Activated CD8-positive, alpha-beta T cell treated with anti-CD3 and anti-CD28 coated beads, Interleukin-2, amount 10 ng/mL, durations not matched to agents 7 days and 5 days (primary cell): ENCODE data around the gene ELOB. TPM values are rescaled to one million over a fixed set of nuclear protein-coding genes. Genes with fewer than 3 reads are reported as not detected.

ENCODE experiments used
- ATAC-seq: fragments of 150-1000 bp; cut with Tn5 transposase; one replicate; pipeline ENCODE4 v1.10.0; 2021; ENCODE audit warnings: moderate library complexity
- CTCF ChIA-PET: fragments of 350-600 bp; sonication (Branson Sonifier 250); formaldehyde crosslinking; loops from one replicate; lab custom pipeline; 2021; ENCODE audit warnings: antibody characterized with exemption; lab: Charles Lee
- POLR2A ChIA-PET: fragments of 350-600 bp; sonication (Branson Sonifier 250); formaldehyde crosslinking; loops from one replicate; lab custom pipeline; 2021; ENCODE audit warnings: antibody characterized with exemption; lab: Charles Lee
- DNase-seq: peaks from one replicate; pipeline ENCODE4 v3.0.0-alpha.2; 2020
- H3K27ac Mint-ChIP-seq: one replicate; pipeline ENCODE4 v1.8.0; 2021; ENCODE audit warnings: mild to moderate bottlenecking, mixed read lengths
- H3K27me3 Mint-ChIP-seq: one replicate; pipeline ENCODE4 v1.8.0; 2021; ENCODE audit warnings: low read depth, mixed read lengths
- H3K36me3 Mint-ChIP-seq: one replicate; pipeline ENCODE4 v1.8.0; 2021; ENCODE audit warnings: low read depth, mixed read lengths
- H3K4me1 Mint-ChIP-seq: one replicate; pipeline ENCODE4 v1.8.0; 2021; ENCODE audit warnings: low read depth, mixed read lengths
- H3K4me3 Mint-ChIP-seq: one replicate; pipeline ENCODE4 v1.8.0; 2021; ENCODE audit warnings: mild to moderate bottlenecking, mixed read lengths
- H3K9me3 Mint-ChIP-seq: one replicate; pipeline ENCODE4 v1.8.0; 2022; ENCODE audit warnings: mixed read lengths; ENCODE audit not compliant: insufficient read depth
- total RNA-seq, 2 experiments: library from RNA; stranded (reverse); gene quantifications; one replicate each; pipeline ENCODE4 v1.2.3, GENCODE V29; 2021

ELOB gene
- total RNA-seq, 2 experiments from 2014 or later = 163 to 182 TPM

GRCh38 chr16:2749936-2750335 is 27.1 kb downstream of the ELOB start:
- peaks cover 41% of the 10 kb centered on the region for H3K4me1 Mint-ChIP-seq
- ChIA-PET POLR2A (interaction anchor here (5.8 kb wide), 1 partner anchor 25 kb away, joined by 60 read pairs; the partner anchor contains the start of gene ELOB), CTCF (no interaction called here)
- H3K36me3 Mint-ChIP-seq = peaks cover 32% of the 10 kb centered on the region
- H3K4me3 Mint-ChIP-seq = peak overlapping the region; percentile 90
- peak; percentile 46 for DNase-seq
- no peak for ATAC-seq
- H3K27ac Mint-ChIP-seq = peak overlapping the region; percentile 68
- no peaks in the 10 kb centered on the region for H3K27me3 Mint-ChIP-seq
- H3K9me3 Mint-ChIP-seq = no peaks in the 10 kb centered on the region

GRCh38 chr16:2749476-2749875 is 27.6 kb downstream of the ELOB start:
- no peaks in the 10 kb centered on the region for H3K9me3 Mint-ChIP-seq
- H3K4me3 Mint-ChIP-seq = no peak overlapping the region
- H3K27ac Mint-ChIP-seq = peak overlapping the region; percentile 68
- ChIA-PET POLR2A (interaction anchor here (5.8 kb wide), 1 partner anchor 26 kb away, joined by 60 read pairs; the partner anchor contains the start of gene ELOB), CTCF (no interaction called here)
- DNase-seq = no peak
- H3K36me3 Mint-ChIP-seq = peaks cover 27% of the 10 kb centered on the region
- H3K4me1 Mint-ChIP-seq = peaks cover 37% of the 10 kb centered on the region
- no peaks in the 10 kb centered on the region for H3K27me3 Mint-ChIP-seq
- ATAC-seq = no peak

GRCh38 chr16:2748757-2749455 is 28.2 kb downstream of the ELOB start:
- no peak for ATAC-seq
- Mint-ChIP-seq H3K36me3 (peaks cover 22% of the 10 kb centered on the region), H3K9me3 (no peaks in the 10 kb centered on the region), H3K4me3 (no peak overlapping the region), H3K27ac (no peak overlapping the region), H3K4me1 (peaks cover 31% of the 10 kb centered on the region), H3K27me3 (peaks cover 2% of the 10 kb centered on the region)
- DNase-seq = no peak
- ChIA-PET CTCF (no interaction called here), POLR2A (interaction anchor here (5.8 kb wide), 1 partner anchor 26 kb away, joined by 60 read pairs; the partner anchor contains the start of gene ELOB)

GRCh38 chr16:2745961-2746360 is 31.1 kb downstream of the ELOB start:
- Mint-ChIP-seq H3K9me3 (no peaks in the 10 kb centered on the region), H3K4me1 (peaks cover 17% of the 10 kb centered on the region), H3K27ac (no peak overlapping the region), H3K4me3 (no peak overlapping the region), H3K36me3 (peaks cover 6% of the 10 kb centered on the region), H3K27me3 (peaks cover 2% of the 10 kb centered on the region)
- ChIA-PET CTCF (interaction anchor here (0.9 kb wide), 1 partner anchor 181 kb away, joined by 3 read pairs; no protein-coding TSS in a partner anchor), POLR2A (interaction anchor here (0.7 to 0.8 kb wide), 2 partner anchors 11 to 71 kb away, joined by 3 read pairs; no protein-coding TSS in a partner anchor)
- no peak for ATAC-seq
- no peak for DNase-seq

- ATAC-seq (no peak), DNase-seq (no peak)
- Mint-ChIP-seq H3K36me3 (peaks cover 6% of the 10 kb centered on the region), H3K27ac (no peak overlapping the region), H3K9me3 (no peaks in the 10 kb centered on the region), H3K27me3 (peaks cover 2% of the 10 kb centered on the region), H3K4me3 (no peak overlapping the region), H3K4me1 (peaks cover 10% of the 10 kb centered on the region)
- POLR2A ChIA-PET = interaction anchor here (0.7 to 0.8 kb wide), 3 partner anchors 11 to 784 kb away, joined by 3 read pairs; no protein-coding TSS in a partner anchor
- CTCF ChIA-PET = interaction anchor here (0.9 kb wide), 1 partner anchor 182 kb away, joined by 3 read pairs; no protein-coding TSS in a partner anchor
These were observed 31.8 kb downstream of the ELOB start for GRCh38 chr16:2745116-2745890.

GRCh38 chr16:2744711-2745110 is 32.4 kb downstream of the ELOB start:
- no peaks in the 10 kb centered on the region for H3K9me3 Mint-ChIP-seq
- POLR2A ChIA-PET = interaction anchor here (0.8 kb wide), 1 partner anchor 783 kb away, joined by 3 read pairs; no protein-coding TSS in a partner anchor
- H3K27ac Mint-ChIP-seq = no peak overlapping the region

GRCh38 chr16:2743007-2743810 is 33.9 kb downstream of the ELOB start:
- POLR2A ChIA-PET = no interaction called here
- no peak overlapping the region for H3K27ac Mint-ChIP-seq
- ATAC-seq = no peak
- H3K4me3 Mint-ChIP-seq = no peak overlapping the region
- CTCF ChIA-PET = no interaction called here
- no peaks in the 10 kb centered on the region for H3K9me3 Mint-ChIP-seq
- no peaks in the 10 kb centered on the region for H3K36me3 Mint-ChIP-seq
- H3K4me1 Mint-ChIP-seq = no peaks in the 10 kb centered on the region
- DNase-seq = no peak
- H3K27me3 Mint-ChIP-seq = peaks cover 2% of the 10 kb centered on the region

More at GRCh38 chr16:2744711-2745110, 32.4 kb downstream of the ELOB start:
- Mint-ChIP-seq H3K4me3 (no peak overlapping the region), H3K36me3 (peaks cover 3% of the 10 kb centered on the region), H3K27me3 (peaks cover 2% of the 10 kb centered on the region), H3K4me1 (peaks cover 5% of the 10 kb centered on the region)
- CTCF ChIA-PET = no interaction called here
- ATAC-seq (no peak), DNase-seq (no peak)

- ChIA-PET POLR2A (no interaction called here), CTCF (interaction anchor here (1.5 kb wide), 1 partner anchor 126 kb away, joined by 4 read pairs; no protein-coding TSS in a partner anchor)
- Mint-ChIP-seq H3K36me3 (no peaks in the 10 kb centered on the region), H3K27me3 (peaks cover 2% of the 10 kb centered on the region), H3K27ac (no peak overlapping the region), H3K9me3 (no peaks in the 10 kb centered on the region), H3K4me1 (no peaks in the 10 kb centered on the region), H3K4me3 (no peak overlapping the region)
- DNase-seq = no peak
- ATAC-seq = no peak
These were observed 34.6 kb downstream of the ELOB start for GRCh38 chr16:2742323-2743006.

GRCh38 chr16:2741168-2741567 is 35.9 kb downstream of the ELOB start:
- Mint-ChIP-seq H3K4me1 (no peaks in the 10 kb centered on the region), H3K4me3 (no peak overlapping the region), H3K9me3 (no peaks in the 10 kb centered on the region), H3K27me3 (peaks cover 2% of the 10 kb centered on the region), H3K36me3 (no peaks in the 10 kb centered on the region), H3K27ac (no peak overlapping the region)
- CTCF ChIA-PET = interaction anchor here (0.6 to 1.5 kb wide), 2 partner anchors 127 to 278 kb away, joined by 3 to 4 read pairs; no protein-coding TSS in a partner anchor
- DNase-seq = no peak
- POLR2A ChIA-PET = interaction anchor here (0.6 kb wide), 1 partner anchor 10 kb away, joined by 4 read pairs; no protein-coding TSS in a partner anchor
- no peak for ATAC-seq

- ChIA-PET POLR2A (no interaction called here), CTCF (no interaction called here)
- no peaks in the 10 kb centered on the region for H3K9me3 Mint-ChIP-seq
- no peaks in the 10 kb centered on the region for H3K36me3 Mint-ChIP-seq
- DNase-seq (no peak), ATAC-seq (no peak)
- peaks cover 2% of the 10 kb centered on the region for H3K27me3 Mint-ChIP-seq
- no peak overlapping the region for H3K4me3 Mint-ChIP-seq
- no peak overlapping the region for H3K27ac Mint-ChIP-seq
- no peaks in the 10 kb centered on the region for H3K4me1 Mint-ChIP-seq
These were observed 36.6 kb downstream of the ELOB start for GRCh38 chr16:2740476-2740875.
